Naive thymus-derived CD8-positive, alpha-beta T cell (primary cell): ENCODE data around the gene TMEM51. TPM values are rescaled to one million over a fixed set of nuclear protein-coding genes. Genes with fewer than 3 reads are reported as not detected.
A peak's percentile ranks its signal among the peaks of the same experiment; 100 is the strongest.
"Not testable (repeated sequence)": the region's sequence is repeated elsewhere in the genome, so short reads cannot be mapped to it uniquely, and the experiment has no call there.

Experiments used
- ATAC-seq, 2 donors: fragments of 150-1000 bp; cut with Tn5 transposase in 1 of 2; sonication (Bioruptor Pico), chemical (Tn5 transposase) in 1 of 2; 1 replicate in 1 of 2; 2 replicates in 1 of 2; pipeline ENCODE4 v1.10.0; 2021; ENCODE audit warnings: mild to moderate bottlenecking in 2 of 2, moderate library complexity in 2 of 2
- POLR2A ChIA-PET: fragments of 350-600 bp; sonication (Branson Sonifier 250); formaldehyde crosslinking; loops from one replicate; lab custom pipeline; 2021; ENCODE audit warnings: antibody characterized with exemption; lab: Charles Lee
- DNase-seq, 10 donors: peaks; one replicate each; pipeline versions ENCODE4 v3.0.0 to v3.0.0-alpha.2; 2020 to 2022
- H3K27ac Mint-ChIP-seq, 10 donors: one replicate each; pipeline ENCODE4 v1.8.0; 2020 to 2022; ENCODE audit warnings: mild to moderate bottlenecking in 10 of 10, mixed read lengths in 10 of 10, moderate library complexity in 4 of 10, inconsistent platforms in 1 of 10
- H3K27me3 Mint-ChIP-seq, 5 donors: one replicate each; pipeline ENCODE4 v1.8.0; 2021 to 2022; ENCODE audit warnings: mixed read lengths in 5 of 5
- H3K36me3 Mint-ChIP-seq, 3 donors: one replicate each; pipeline ENCODE4 v1.8.0; 2020 to 2022; ENCODE audit warnings: mixed read lengths in 3 of 3, mild to moderate bottlenecking in 2 of 3, inconsistent platforms in 1 of 3
- H3K4me1 Mint-ChIP-seq, 4 donors: one replicate each; pipeline ENCODE4 v1.8.0; 2021 to 2022; ENCODE audit warnings: mixed read lengths in 4 of 4
- H3K4me3 Mint-ChIP-seq, 10 donors: one replicate each; pipeline ENCODE4 v1.8.0; 2020 to 2022; ENCODE audit warnings: mild to moderate bottlenecking in 10 of 10, mixed read lengths in 10 of 10, moderate library complexity in 6 of 10, inconsistent platforms in 1 of 10
- H3K9me3 Mint-ChIP-seq, 9 donors: one replicate each; pipeline ENCODE4 v1.8.0; 2020 to 2022; ENCODE audit warnings: mixed read lengths in 9 of 9, mild to moderate bottlenecking in 3 of 9, inconsistent platforms in 1 of 9, moderate library complexity in 1 of 9
- polyA plus RNA-seq, 3 donors: library from polyadenylated mRNA; unstranded; fragments of 300-500 nt; fragmentation: Illumina TruSeq; gene quantifications; one replicate each; pipeline ENCODE4 v1.2.3, GENCODE V29; 2021
- total RNA-seq, 8 experiments: library from RNA in 2 of 8; stranded (reverse) in 2 of 8; gene quantifications; one replicate each; pipeline ENCODE4 v1.2.3 and lab custom pipeline; 2021 to 2026

The TMEM51 gene
- total and polyA plus RNA-seq, 5 experiments from 2014 or later = not detected

DNA sequence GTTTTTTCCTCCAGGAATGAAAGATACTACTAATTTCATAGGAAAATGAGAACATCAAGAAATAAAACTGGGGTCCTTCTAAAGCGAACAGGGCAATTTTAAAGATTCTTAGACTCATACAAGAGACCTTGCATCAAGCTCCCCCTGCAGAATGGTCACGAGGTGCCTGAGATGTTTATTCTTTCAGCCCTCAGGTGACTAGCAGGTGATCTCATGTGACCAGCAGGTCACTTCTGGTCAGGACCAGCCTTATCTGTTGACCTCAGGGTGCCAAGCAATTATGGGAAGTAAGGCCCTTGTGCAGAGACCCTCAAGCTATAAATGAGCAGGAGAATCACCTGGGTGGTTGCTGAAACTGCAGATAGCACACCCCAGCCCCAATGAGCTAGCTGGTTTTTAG lies 20.6 kb upstream of the TMEM51 start:
- Mint-ChIP-seq H3K9me3 (peaks cover 0 to 2% (median 0%) of the 10 kb centered on the region in 9 donors), H3K4me1 (peaks cover 0 to 1% (median 0%) of the 10 kb centered on the region in 4 donors), H3K36me3 (no peaks in the 10 kb centered on the region), H3K27me3 (peaks cover 20 to 57% (median 44%) of the 10 kb centered on the region in 5 donors), H3K4me3 (no peak overlapping the region), H3K27ac (no peak overlapping the region)
- DNase-seq (no peak), ATAC-seq (no peak)
- POLR2A ChIA-PET = no interaction called here

DNA sequence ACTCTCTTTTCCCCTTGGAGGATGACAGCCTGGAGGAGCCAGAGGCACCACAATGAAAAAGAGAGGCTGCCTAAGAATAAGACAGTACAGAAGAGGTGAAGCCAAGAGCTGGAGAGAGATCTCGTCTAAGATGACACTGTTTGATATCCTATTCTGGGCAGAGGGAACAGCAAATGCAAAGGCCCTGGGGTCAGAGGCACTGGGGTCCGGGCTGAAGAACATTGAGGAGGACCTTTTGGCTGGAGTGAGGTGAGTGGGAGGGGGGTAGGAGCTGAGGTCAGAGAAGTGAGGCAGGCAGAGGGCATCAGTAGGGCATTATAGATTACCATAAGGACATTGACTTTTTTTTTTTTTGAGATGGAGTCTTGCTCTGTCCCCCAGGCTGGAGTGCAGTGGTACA lies 19.3 kb upstream of the TMEM51 start:
- H3K4me3 Mint-ChIP-seq = no peak overlapping the region
- POLR2A ChIA-PET = no interaction called here
- ATAC-seq (no peak), DNase-seq (no peak)
- no peaks in the 10 kb centered on the region for H3K36me3 Mint-ChIP-seq
- H3K27ac Mint-ChIP-seq = no peak overlapping the region
- peaks cover 0 to 3% (median 0%) of the 10 kb centered on the region in 4 donors for H3K4me1 Mint-ChIP-seq
- H3K9me3 Mint-ChIP-seq = peaks cover 0 to 2% (median 0%) of the 10 kb centered on the region in 9 donors
- peaks cover 25 to 70% (median 45%) of the 10 kb centered on the region in 5 donors for H3K27me3 Mint-ChIP-seq

DNA sequence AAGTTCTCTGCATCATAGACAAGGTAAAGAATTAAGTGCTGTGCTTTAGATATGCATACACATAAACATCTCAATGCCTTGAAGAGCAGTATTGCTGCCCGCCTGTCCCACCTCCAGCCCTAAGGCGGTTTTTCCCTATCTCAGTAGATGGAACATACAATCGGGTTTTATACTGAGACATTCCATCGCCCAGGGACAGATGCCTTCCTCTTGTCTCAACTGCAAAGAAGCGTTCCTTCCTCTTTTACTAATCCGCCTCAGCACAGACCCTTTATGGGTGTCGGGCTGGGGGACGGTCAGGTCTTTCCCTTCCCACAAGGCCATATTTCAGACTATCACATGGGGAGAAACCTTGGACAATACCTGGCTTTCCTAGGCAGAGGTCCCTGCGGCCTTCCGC lies 17.9 kb upstream of the TMEM51 start:
- H3K36me3 Mint-ChIP-seq, DNase-seq, H3K4me1 Mint-ChIP-seq, H3K27ac Mint-ChIP-seq, POLR2A ChIA-PET, ATAC-seq, H3K4me3 Mint-ChIP-seq, H3K9me3 Mint-ChIP-seq: not testable (repeated sequence)
- peaks cover 29 to 82% (median 44%) of the 10 kb centered on the region in 5 donors for H3K27me3 Mint-ChIP-seq

DNA sequence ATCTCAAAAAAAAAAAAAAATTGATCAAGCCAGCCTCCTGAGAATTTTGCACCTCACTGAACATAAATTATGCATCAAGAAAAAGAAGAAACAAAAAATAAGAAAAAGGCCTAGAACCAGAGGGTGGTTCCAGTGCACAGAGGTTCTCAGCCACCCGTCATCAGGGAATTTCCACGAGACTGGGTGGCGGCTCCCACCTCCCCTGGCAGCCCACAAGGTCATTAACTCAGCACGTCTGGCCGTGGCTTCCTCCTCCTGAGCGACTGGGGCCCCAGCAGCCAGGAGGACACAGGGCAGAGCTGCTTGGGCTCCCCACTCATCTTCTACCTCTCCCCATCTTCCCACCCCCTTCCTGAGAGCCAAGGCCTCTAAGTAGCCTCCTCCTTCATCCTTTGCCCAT lies 15.7 kb upstream of the TMEM51 start:
- no peaks in the 10 kb centered on the region for H3K36me3 Mint-ChIP-seq
- no peak for DNase-seq
- ATAC-seq = no peak

DNA sequence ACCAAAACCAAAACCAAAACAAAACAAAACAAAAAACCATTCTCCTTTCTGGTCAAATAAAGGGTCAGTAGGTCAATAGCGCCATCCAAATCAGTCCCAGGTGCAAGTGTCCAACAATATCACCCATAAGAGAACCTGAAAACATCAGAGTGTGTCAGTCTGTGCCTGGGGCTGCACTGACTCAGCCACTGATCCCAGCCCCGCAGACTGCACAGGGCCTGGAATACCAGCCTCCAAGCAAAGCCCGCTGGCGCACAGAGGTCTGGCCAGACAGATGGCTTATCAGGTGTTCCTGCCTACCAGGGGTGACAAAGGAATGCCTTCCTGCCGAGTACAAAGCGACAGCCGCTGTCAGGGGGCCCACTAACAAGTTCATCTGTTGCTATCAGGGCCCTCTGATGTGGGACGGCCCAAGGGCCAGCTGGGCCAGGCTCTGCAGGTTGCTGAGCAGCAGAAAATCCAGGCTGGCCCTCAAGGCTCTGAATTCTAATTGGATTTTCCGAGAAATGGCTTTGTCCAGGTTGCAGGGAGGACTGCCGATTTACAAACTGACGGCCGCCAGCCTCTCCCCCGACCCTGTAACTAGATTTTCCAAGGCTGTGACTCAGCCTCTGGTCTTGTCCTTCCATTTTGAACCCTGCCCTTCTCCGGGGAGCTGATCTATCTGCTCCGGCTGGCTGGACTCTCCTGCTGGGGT lies 13.7 kb upstream of the TMEM51 start:
- Mint-ChIP-seq H3K9me3 (peaks cover 0 to 8% (median 2%) of the 10 kb centered on the region in 9 donors), H3K27ac (no peak overlapping the region), H3K4me3 (no peak overlapping the region), H3K27me3 (peaks cover 32 to 88% (median 38%) of the 10 kb centered on the region in 5 donors), H3K36me3 (no peaks in the 10 kb centered on the region), H3K4me1 (peaks cover 0 to 7% (median 2%) of the 10 kb centered on the region in 4 donors)
- no peak for DNase-seq
- POLR2A ChIA-PET = no interaction called here
- no peak for ATAC-seq

More for the DNA sequence above, 15.7 kb upstream of the TMEM51 start:
- Mint-ChIP-seq H3K4me3 (no peak overlapping the region), H3K9me3 (peaks cover 0 to 8% (median 2%) of the 10 kb centered on the region in 9 donors), H3K27ac (no peak overlapping the region), H3K27me3 (peaks cover 35 to 96% (median 46%) of the 10 kb centered on the region in 5 donors), H3K4me1 (peaks cover 0 to 7% (median 2%) of the 10 kb centered on the region in 4 donors)
- POLR2A ChIA-PET = interaction anchor here (0.7 kb wide), 1 partner anchor 35 kb away, joined by 3 read pairs; no protein-coding TSS in a partner anchor

DNA sequence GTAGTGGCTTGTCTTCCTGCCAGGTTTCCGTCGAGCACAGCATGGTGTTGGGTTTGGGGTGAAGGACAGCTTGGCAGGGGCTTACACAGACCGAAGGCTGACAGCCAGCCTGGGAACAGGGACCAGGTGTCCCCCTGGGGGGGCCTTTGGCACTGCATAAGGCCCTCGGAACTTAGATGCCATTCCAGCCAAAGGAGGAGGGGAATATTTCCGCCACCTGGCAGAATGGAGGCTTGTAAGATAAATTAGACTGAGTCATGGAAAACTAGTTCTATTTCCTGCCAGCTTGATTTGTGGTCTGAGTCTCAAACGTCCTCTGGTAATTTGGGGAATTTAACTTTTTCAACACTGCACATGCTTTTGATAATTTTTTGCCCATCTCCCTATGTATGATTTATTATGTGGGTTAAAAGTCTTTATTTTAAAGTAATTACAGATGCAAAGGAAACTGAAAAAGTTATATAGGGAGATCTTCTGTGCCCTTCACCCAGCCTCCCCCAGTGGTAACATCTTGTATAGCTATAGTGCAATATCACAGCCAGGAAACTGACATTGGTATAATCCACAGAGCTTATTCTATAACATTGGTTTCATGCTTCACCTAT lies 11.5 kb upstream of the TMEM51 start:
- POLR2A ChIA-PET = no interaction called here
- DNase-seq = no peak
- Mint-ChIP-seq H3K4me3 (no peak overlapping the region), H3K27ac (no peak overlapping the region), H3K36me3 (no peaks in the 10 kb centered on the region), H3K9me3 (peaks cover 0 to 8% (median 2%) of the 10 kb centered on the region in 9 donors), H3K4me1 (peaks cover 0 to 9% (median 2%) of the 10 kb centered on the region in 4 donors), H3K27me3 (peaks cover 30 to 88% (median 39%) of the 10 kb centered on the region in 5 donors)
- no peak for ATAC-seq

DNA sequence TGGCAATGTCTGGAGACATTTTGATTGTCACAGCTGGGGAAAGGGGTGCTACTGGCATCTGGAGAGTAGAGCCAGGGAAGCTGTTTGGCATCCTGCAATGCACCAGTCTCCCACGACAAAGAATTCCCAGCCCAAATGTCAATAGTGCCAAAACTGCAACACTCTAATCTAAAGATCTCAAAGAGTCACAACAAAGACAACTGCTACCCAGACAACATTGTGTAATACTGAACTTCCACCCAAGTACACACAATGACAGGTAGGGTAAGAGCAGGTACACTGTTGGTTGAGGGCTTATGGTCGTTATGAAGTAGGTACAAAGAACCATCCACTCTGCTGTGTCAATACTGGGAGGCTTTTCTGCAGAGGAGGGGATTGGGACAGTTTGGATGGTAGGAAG lies 8.2 kb upstream of the TMEM51 start:
- ATAC-seq (no peak), DNase-seq (no peak)
- H3K4me3 Mint-ChIP-seq = no peak overlapping the region
- peaks cover 0 to 8% (median 2%) of the 10 kb centered on the region in 9 donors for H3K9me3 Mint-ChIP-seq
- POLR2A ChIA-PET = no interaction called here
- H3K27me3 Mint-ChIP-seq = peaks cover 26 to 88% (median 48%) of the 10 kb centered on the region in 5 donors
- no peaks in the 10 kb centered on the region for H3K36me3 Mint-ChIP-seq
- H3K27ac Mint-ChIP-seq = no peak overlapping the region
- peaks cover 0 to 9% (median 1%) of the 10 kb centered on the region in 4 donors for H3K4me1 Mint-ChIP-seq

DNA sequence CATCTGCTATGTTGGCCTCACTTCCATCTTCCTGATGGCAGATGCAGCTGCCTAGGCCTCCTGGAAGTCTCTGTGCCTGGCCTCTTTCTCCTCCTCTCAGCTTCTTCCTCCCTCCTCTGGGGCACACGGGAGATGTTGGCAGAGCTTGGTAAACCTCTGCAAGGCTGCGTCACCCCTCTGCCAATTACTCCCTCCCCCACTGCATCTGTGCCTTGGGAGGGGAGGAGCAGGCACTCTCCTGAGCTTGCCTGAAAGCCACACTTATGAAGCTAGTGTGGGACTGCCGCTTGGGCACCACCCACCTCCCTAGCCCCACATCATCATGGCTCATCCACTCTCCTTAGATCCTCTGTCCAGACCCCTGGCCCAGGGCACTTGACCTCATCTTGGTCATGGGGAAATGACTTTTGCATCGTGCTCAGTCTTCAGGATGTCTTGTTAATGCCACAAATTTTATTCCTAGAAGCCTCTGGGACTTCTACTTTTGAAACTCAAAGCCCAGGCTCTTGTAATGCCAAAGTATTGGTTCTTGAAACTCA lies 7.3 kb upstream of the TMEM51 start:
- peaks cover 0 to 9% (median 1%) of the 10 kb centered on the region in 4 donors for H3K4me1 Mint-ChIP-seq
- peaks cover 0 to 13% (median 2%) of the 10 kb centered on the region in 9 donors for H3K9me3 Mint-ChIP-seq
- ATAC-seq (no peak), DNase-seq (no peak)
- POLR2A ChIA-PET = no interaction called here
- no peak overlapping the region for H3K4me3 Mint-ChIP-seq
- peaks cover 0 to 2% (median 0%) of the 10 kb centered on the region in 3 donors for H3K36me3 Mint-ChIP-seq
- peak overlapping the region in 1 of 10 donors; percentile 0 for H3K27ac Mint-ChIP-seq
- H3K27me3 Mint-ChIP-seq = peaks cover 28 to 88% (median 46%) of the 10 kb centered on the region in 5 donors

DNA sequence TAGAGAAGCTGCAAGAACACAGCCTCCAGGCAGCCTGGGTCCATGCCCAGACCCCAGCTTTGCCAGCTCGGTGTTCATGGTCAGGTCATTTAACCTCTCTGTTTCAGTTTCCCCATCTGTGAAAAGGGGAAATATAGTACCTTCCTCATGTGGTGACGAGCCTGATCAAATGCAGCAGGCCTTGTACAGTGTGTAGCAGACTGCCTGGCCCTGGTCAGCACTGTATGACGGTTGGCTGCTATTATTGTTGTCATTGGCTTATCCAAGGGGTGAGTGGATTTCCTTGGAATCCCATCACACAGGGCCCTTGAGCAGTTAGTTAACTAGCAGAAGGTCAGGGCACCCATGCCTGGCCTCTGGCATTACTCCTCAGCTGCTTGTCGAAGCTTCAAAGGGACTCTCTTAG lies 6.6 kb upstream of the TMEM51 start:
- peaks cover 28 to 90% (median 51%) of the 10 kb centered on the region in 5 donors for H3K27me3 Mint-ChIP-seq
- H3K4me1 Mint-ChIP-seq = peaks cover 0 to 8% (median 1%) of the 10 kb centered on the region in 4 donors
- DNase-seq = no peak
- H3K4me3 Mint-ChIP-seq = no peak overlapping the region
- no peak overlapping the region for H3K27ac Mint-ChIP-seq
- POLR2A ChIA-PET = no interaction called here
- ATAC-seq = no peak
- H3K9me3 Mint-ChIP-seq = peaks cover 0 to 13% (median 2%) of the 10 kb centered on the region in 9 donors
- peaks cover 0 to 2% (median 0%) of the 10 kb centered on the region in 3 donors for H3K36me3 Mint-ChIP-seq

DNA sequence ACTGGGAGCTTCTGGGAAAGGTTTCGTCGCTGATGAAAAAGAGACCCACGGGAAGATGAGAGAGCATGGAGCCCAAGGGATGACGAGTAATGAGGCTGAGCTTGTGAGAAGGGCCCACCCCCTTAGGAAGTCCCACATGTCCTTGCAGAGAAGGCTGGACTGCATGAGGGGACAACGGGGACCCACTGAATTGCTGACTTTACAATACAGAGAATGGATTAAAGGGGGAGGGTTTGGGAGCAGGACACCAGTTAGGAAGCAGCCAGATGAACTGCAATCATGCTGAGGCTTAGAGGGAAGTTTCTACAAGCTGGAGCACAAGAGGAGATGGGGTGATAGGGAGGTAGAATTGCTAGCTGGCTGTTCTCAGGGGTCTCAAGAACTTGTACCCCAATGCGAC lies 5.5 kb upstream of the TMEM51 start:
- Mint-ChIP-seq H3K4me1 (peaks cover 0 to 12% (median 3%) of the 10 kb centered on the region in 4 donors), H3K36me3 (peaks cover 0 to 2% (median 0%) of the 10 kb centered on the region in 3 donors), H3K4me3 (no peak overlapping the region), H3K27me3 (peaks cover 26 to 89% (median 50%) of the 10 kb centered on the region in 5 donors), H3K27ac (peak overlapping the region in 1 of 10 donors; percentile 11), H3K9me3 (peaks cover 0 to 4% (median 0%) of the 10 kb centered on the region in 9 donors)
- DNase-seq (no peak), ATAC-seq (no peak)
- POLR2A ChIA-PET = no interaction called here

DNA sequence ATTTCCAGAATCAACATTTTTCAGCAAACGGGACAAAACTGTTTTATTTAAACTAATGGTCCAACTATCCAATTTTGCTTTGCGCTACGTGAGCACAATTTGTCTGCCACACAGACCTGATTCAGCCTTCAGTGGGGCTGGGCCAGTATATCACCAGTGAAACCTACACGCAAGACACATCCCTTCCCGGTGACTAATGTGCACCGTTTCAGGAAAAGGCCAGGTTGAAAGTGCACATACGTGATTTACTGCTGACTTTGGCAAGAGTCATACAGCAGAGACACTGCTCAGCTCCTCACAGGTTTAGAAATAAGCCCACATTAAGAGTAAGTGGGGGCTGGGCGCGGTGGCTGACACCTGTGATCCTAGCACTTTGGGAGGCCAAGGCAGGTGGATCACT lies 5.1 kb upstream of the TMEM51 start:
- POLR2A ChIA-PET = no interaction called here
- peaks cover 0 to 2% (median 0%) of the 10 kb centered on the region in 3 donors for H3K36me3 Mint-ChIP-seq
- H3K27me3 Mint-ChIP-seq = peaks cover 24 to 87% (median 48%) of the 10 kb centered on the region in 5 donors
- ATAC-seq = no peak
- peaks cover 0 to 4% (median 0%) of the 10 kb centered on the region in 9 donors for H3K9me3 Mint-ChIP-seq
- H3K4me1 Mint-ChIP-seq = peaks cover 0 to 15% (median 3%) of the 10 kb centered on the region in 4 donors
- no peak overlapping the region for H3K4me3 Mint-ChIP-seq
- no peak for DNase-seq
- H3K27ac Mint-ChIP-seq = no peak overlapping the region

DNA sequence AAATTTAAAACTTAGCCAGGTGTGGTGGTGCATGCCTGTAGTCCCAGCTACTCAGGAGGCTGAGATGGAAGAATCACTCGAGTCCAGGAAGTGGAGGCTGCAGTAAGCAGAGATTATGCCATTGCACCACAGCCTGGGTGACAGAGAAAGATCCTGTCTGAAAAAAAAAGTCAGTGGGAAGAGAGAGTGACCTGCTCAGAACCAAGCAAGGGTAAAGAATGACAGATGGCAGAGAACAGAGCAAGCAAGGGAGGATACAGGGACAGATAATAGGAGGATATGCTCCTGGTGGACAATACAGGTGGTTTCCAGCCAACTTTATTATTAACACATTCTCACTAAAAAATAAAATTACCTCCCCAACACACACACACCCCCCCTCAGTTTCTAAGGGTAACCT lies 4.6 kb upstream of the TMEM51 start:
- Mint-ChIP-seq H3K4me3 (no peak overlapping the region), H3K27ac (no peak overlapping the region), H3K4me1 (peaks cover under 1 to 15% (median 3%) of the 10 kb centered on the region in 4 donors), H3K36me3 (peaks cover 0 to 2% (median 0%) of the 10 kb centered on the region in 3 donors), H3K9me3 (peaks cover 0 to 4% (median 0%) of the 10 kb centered on the region in 9 donors), H3K27me3 (peaks cover 24 to 87% (median 48%) of the 10 kb centered on the region in 5 donors)
- ATAC-seq (no peak), DNase-seq (no peak)
- POLR2A ChIA-PET = no interaction called here
